ENCODE measurements around the gene NRK.
"Not testable (repeated sequence)": the region's sequence is repeated elsewhere in the genome, so short reads cannot be mapped to it uniquely, and the experiment has no call there.

DNA sequence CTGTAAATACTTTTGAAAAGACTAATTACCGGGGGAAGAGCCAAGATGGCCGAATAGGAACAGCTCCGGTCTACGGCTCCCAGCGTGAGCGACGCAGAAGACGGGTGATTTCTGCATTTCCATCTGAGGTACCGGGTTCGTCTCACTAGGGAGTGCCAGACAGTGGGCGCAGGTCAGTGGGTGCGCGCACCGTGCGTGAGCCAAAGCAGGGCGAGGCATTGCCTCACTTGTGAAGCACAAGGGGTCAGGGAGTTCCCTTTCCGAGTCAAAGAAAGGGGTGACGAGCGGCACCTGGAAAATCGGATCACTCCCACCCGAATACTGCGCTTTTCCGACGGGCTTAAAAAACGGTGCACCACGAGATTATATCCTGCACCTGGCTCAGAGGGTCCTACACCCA is 25.5 kb upstream of the NRK start:
- not testable (repeated sequence) for TF ChIP-seq POLR2A (IDR thresholded peaks at IDR 0.05; ENCODE audit: low read depth, low read length); MAZ (IDR thresholded peaks at IDR 0.05; ENCODE audit: borderline replicate concordance, low read depth, low read length); CHD1 (IDR thresholded peaks at IDR 0.05; ENCODE audit: low read depth, low read length); RFX5 (IDR thresholded peaks at IDR 0.05; ENCODE audit: low read depth, low read length); NFE2L2 (IDR thresholded peaks at IDR 0.05; ENCODE audit: low read depth, low read length); MXI1 (IDR thresholded peaks at IDR 0.05; ENCODE audit: borderline replicate concordance, low read depth, low read length); CEBPB (IDR thresholded peaks at IDR 0.05; ENCODE audit: low read depth, low read length); SMC3 (IDR thresholded peaks at IDR 0.05; ENCODE audit: low read depth, low read length); FOS (IDR thresholded peaks at IDR 0.05; ENCODE audit: low read depth, low read length); RAD21 (IDR thresholded peaks at IDR 0.05; ENCODE audit: low read length); MAFK (IDR thresholded peaks at IDR 0.05; ENCODE audit: low read depth, low read length)
- TF ChIP-seq, protein P1, sequence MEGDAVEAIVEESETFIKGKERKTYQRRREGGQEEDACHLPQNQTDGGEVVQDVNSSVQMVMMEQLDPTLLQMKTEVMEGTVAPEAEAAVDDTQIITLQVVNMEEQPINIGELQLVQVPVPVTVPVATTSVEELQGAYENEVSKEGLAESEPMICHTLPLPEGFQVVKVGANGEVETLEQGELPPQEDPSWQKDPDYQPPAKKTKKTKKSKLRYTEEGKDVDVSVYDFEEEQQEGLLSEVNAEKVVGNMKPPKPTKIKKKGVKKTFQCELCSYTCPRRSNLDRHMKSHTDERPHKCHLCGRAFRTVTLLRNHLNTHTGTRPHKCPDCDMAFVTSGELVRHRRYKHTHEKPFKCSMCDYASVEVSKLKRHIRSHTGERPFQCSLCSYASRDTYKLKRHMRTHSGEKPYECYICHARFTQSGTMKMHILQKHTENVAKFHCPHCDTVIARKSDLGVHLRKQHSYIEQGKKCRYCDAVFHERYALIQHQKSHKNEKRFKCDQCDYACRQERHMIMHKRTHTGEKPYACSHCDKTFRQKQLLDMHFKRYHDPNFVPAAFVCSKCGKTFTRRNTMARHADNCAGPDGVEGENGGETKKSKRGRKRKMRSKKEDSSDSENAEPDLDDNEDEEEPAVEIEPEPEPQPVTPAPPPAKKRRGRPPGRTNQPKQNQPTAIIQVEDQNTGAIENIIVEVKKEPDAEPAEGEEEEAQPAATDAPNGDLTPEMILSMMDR (conservative IDR thresholded peaks at IDR 0.05; ENCODE audit: low read depth, low read length): not testable (repeated sequence)
- TF ChIP-seq, protein P2, sequence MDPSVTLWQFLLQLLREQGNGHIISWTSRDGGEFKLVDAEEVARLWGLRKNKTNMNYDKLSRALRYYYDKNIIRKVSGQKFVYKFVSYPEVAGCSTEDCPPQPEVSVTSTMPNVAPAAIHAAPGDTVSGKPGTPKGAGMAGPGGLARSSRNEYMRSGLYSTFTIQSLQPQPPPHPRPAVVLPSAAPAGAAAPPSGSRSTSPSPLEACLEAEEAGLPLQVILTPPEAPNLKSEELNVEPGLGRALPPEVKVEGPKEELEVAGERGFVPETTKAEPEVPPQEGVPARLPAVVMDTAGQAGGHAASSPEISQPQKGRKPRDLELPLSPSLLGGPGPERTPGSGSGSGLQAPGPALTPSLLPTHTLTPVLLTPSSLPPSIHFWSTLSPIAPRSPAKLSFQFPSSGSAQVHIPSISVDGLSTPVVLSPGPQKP (IDR thresholded peaks at IDR 0.05; ENCODE audit: borderline replicate concordance, low read depth, low read length): not testable (repeated sequence)
- TF ChIP-seq, protein P3, sequence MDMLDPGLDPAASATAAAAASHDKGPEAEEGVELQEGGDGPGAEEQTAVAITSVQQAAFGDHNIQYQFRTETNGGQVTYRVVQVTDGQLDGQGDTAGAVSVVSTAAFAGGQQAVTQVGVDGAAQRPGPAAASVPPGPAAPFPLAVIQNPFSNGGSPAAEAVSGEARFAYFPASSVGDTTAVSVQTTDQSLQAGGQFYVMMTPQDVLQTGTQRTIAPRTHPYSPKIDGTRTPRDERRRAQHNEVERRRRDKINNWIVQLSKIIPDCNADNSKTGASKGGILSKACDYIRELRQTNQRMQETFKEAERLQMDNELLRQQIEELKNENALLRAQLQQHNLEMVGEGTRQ (IDR thresholded peaks at IDR 0.05; ENCODE audit: low read depth, low read length): not testable (repeated sequence)
